H1 (cell line): ENCODE results near the gene RASD1.

Experiments used
- ATF2 ChIP-seq: IDR thresholded peaks from 2 replicates; pipeline ENCODE4 v1.6.1; 2012; ENCODE audit warnings: low read length, inconsistent platforms
- ATF3 ChIP-seq: IDR thresholded peaks from 2 replicates; pipeline ENCODE4 v1.6.1; 2011; ENCODE audit warnings: low read depth, mild to moderate bottlenecking, low read length; ENCODE audit not compliant: insufficient read depth
- CBX5 ChIP-seq: fragments of 300-800, 300-1000 bp; sonication (generic); IDR thresholded peaks from 2 replicates; pipeline ENCODE4 v1.7.1; 2016; ENCODE audit warnings: antibody characterized with exemption, low read length, low read depth
- CTCF ChIP-seq, 3 experiments: IDR thresholded peaks; 1 replicate in 2 of 3; 2 replicates in 1 of 3; pipeline versions ENCODE4 v1.5.1 to v1.6.1; 2011; ENCODE audit warnings: low read length in 3 of 3, mild to moderate bottlenecking in 3 of 3, inconsistent platforms in 2 of 3, low read depth in 1 of 3, moderate library complexity in 1 of 3; ENCODE audit not compliant: insufficient read depth in 1 of 3; ENCODE audit errors: control extremely low read depth in 1 of 3
- EGR1 ChIP-seq: IDR thresholded peaks from 2 replicates; pipeline ENCODE4 v1.6.1; 2011; ENCODE audit warnings: low read depth, low read length, borderline replicate concordance
- EZH2 ChIP-seq: fragments of 200-600 bp; sonication (generic); IDR thresholded peaks from 2 replicates; pipeline ENCODE4 v1.7.1; 2012; ENCODE audit warnings: low read depth, mild to moderate bottlenecking, moderate library complexity, low read length, inconsistent platforms; ENCODE audit not compliant: severe bottlenecking
- NANOG ChIP-seq: IDR thresholded peaks from 2 replicates; pipeline ENCODE4 v1.6.1; 2011; ENCODE audit warnings: low read length, low read depth, mild to moderate bottlenecking, inconsistent platforms; ENCODE audit not compliant: insufficient read depth, poor library complexity, severe bottlenecking
- POLR2A ChIP-seq, 2 experiments: IDR thresholded peaks; 1 replicate in 1 of 2; 2 replicates in 1 of 2; pipeline ENCODE4 v1.6.1; 2011; ENCODE audit warnings: low read depth in 2 of 2, low read length in 2 of 2, mild to moderate bottlenecking in 2 of 2; ENCODE audit errors: control extremely low read depth in 1 of 2
- POLR2AphosphoS5 ChIP-seq: IDR thresholded peaks from 2 replicates; pipeline ENCODE4 v1.6.1; 2011; ENCODE audit warnings: low read depth, low read length
- RFX5 ChIP-seq: IDR thresholded peaks from 2 replicates; pipeline ENCODE4 v1.6.1; 2011; ENCODE audit warnings: low read depth, low read length, improper control_type of control experiment, borderline replicate concordance
- SP1 ChIP-seq: IDR thresholded peaks from 2 replicates; pipeline ENCODE4 v1.6.1; 2011; ENCODE audit warnings: low read depth, low read length
- TAF1 ChIP-seq: IDR thresholded peaks from 2 replicates; pipeline ENCODE4 v1.6.1; 2011; ENCODE audit warnings: mild to moderate bottlenecking, low read depth, low read length
- YY1 ChIP-seq: IDR thresholded peaks from 2 replicates; pipeline ENCODE4 v1.6.1; 2011; ENCODE audit warnings: low read depth, mild to moderate bottlenecking, low read length

- no peak for TF ChIP-seq YY1
- no peak for TF ChIP-seq CTCF (IDR thresholded peaks at IDR 0.05; ENCODE audit: control extremely low read depth in 1 of 3, insufficient read depth in 1 of 3, low read depth in 1 of 3, low read length in 3 of 3)
- TF ChIP-seq NANOG, result no peak
- TF ChIP-seq RFX5, result no peak
- TF ChIP-seq ATF3, result no peak
- TF ChIP-seq SP1, result no peak
- no peak for TF ChIP-seq EZH2
- no peak for TF ChIP-seq EGR1
- no peak for TF ChIP-seq CBX5
- no peak for TF ChIP-seq ATF2
- no peak for TF ChIP-seq TAF1
- TF ChIP-seq POLR2A (IDR thresholded peaks at IDR 0.05; ENCODE audit: control extremely low read depth in 1 of 2, low read depth in 2 of 2, low read length in 2 of 2), result no peak
- TF ChIP-seq POLR2AphosphoS5, result no peak
Measured at GRCh38 chr17:17491031-17491471, 5.1 kb downstream of the RASD1 start.
